SK-N-SH (cell line): ENCODE results near the gene ASB15. TPM values are rescaled to one million over a fixed set of nuclear protein-coding genes. Genes with fewer than 3 reads are reported as not detected.

Source experiments
- CTCF ChIA-PET: fragments of 300-600, 350-600 bp; formaldehyde crosslinking; extraction: SDS; loops from one replicate; lab custom pipeline; 2021; lab: Yijun Ruan, JAX
- POLR2A ChIA-PET: fragments of 350-600 bp; sonication (Branson Sonifier 250); formaldehyde crosslinking; extraction: SDS; loops from one replicate; lab custom pipeline; 2020; ENCODE audit warnings: antibody characterized with exemption, inconsistent platforms; lab: Yijun Ruan, JAX
- DNase-seq: peaks from one replicate; pipeline ENCODE4 v3.0.0; 2012
- H2AFZ ChIP-seq: fragments of 200-600 bp; sonication (generic); 2 replicates; pipeline ENCODE4 v1.8.1; 2016; ENCODE audit warnings: antibody characterized with exemption, mild to moderate bottlenecking, low read depth
- H3F3A ChIP-seq: fragments of 200-600 bp; sonication (generic); replicated peaks from 2 replicates; pipeline ENCODE3; 2016; ENCODE audit warnings: antibody characterized with exemption, mild to moderate bottlenecking; ENCODE audit not compliant: insufficient read depth
- H3K27ac ChIP-seq, 2 experiments: fragments of 200-500 bp in 1 of 2; fragments of 200-600 bp in 1 of 2; sonication (Bioruptor generic) in 1 of 2; sonication (generic), shearing (Covaris generic) in 1 of 2; 2 replicates each; pipeline versions ENCODE4 v1.5.1 to v1.6.1; 2014 to 2016; ENCODE audit warnings: low read depth in 2 of 2, inconsistent platforms in 1 of 2, low read length in 1 of 2, mild to moderate bottlenecking in 1 of 2, mixed read lengths in 1 of 2
- H3K27me3 ChIP-seq: fragments of 200-600 bp; sonication (generic), shearing (Covaris generic); 2 replicates; pipeline ENCODE4 v1.6.1; 2016; ENCODE audit warnings: mixed run types; ENCODE audit not compliant: insufficient read depth
- H3K36me3 ChIP-seq, 2 experiments: fragments of 200-500 bp in 1 of 2; fragments of 200-600 bp in 1 of 2; sonication (Bioruptor generic) in 1 of 2; sonication (generic) in 1 of 2; replicated peaks in 1 of 2; 2 replicates each; pipeline versions ENCODE3 to v1.5.1; 2014 to 2016; ENCODE audit warnings: low read length in 1 of 2, mild to moderate bottlenecking in 1 of 2; ENCODE audit not compliant: insufficient read depth in 2 of 2, control insufficient read depth in 1 of 2
- H3K4me1 ChIP-seq, 2 experiments: fragments of 200-500 bp in 1 of 2; fragments of 200-600 bp in 1 of 2; sonication (Bioruptor generic) in 1 of 2; sonication (generic), shearing (Covaris generic) in 1 of 2; 2 replicates each; pipeline versions ENCODE4 v1.5.1 to v1.6.1; 2014 to 2016; ENCODE audit warnings: low read depth in 1 of 2, low read length in 1 of 2, mixed run types in 1 of 2; ENCODE audit not compliant: insufficient read depth in 2 of 2, control insufficient read depth in 1 of 2
- H3K4me2 ChIP-seq: fragments of 200-600 bp; sonication (generic), shearing (Covaris generic); 2 replicates; pipeline ENCODE4 v1.6.1; 2017; ENCODE audit warnings: mixed run types
- H3K4me3 ChIP-seq, 2 experiments: fragments of 200-500 bp in 1 of 2; fragments of 200-600 bp in 1 of 2; sonication (Bioruptor generic) in 1 of 2; sonication (generic), shearing (Covaris generic) in 1 of 2; 2 replicates each; pipeline versions ENCODE4 v1.5.1 to v1.8.1; 2014 to 2016; ENCODE audit warnings: low read depth in 2 of 2, inconsistent platforms in 1 of 2, low read length in 1 of 2, mild to moderate bottlenecking in 1 of 2, mixed read lengths in 1 of 2, moderate library complexity in 1 of 2
- H3K79me2 ChIP-seq: fragments of 200-600 bp; sonication (generic); 2 replicates; pipeline ENCODE4 v1.8.1; 2017; ENCODE audit warnings: mild to moderate bottlenecking; ENCODE audit not compliant: insufficient read depth
- H3K9ac ChIP-seq: fragments of 200-600 bp; sonication (generic); 2 replicates; pipeline ENCODE4 v1.6.1; 2017; ENCODE audit warnings: mixed run types
- H3K9me2 ChIP-seq: fragments of 200-600 bp; sonication (generic); 2 replicates; pipeline ENCODE4 v1.6.1; 2017; ENCODE audit warnings: mixed run types
- H3K9me3 ChIP-seq: fragments of 200-600 bp; sonication (generic); 2 replicates; pipeline ENCODE4 v1.6.1; 2017; ENCODE audit warnings: mixed run types, mild to moderate bottlenecking, moderate library complexity
- H4K20me1 ChIP-seq: fragments of 200-600 bp; sonication (generic); 2 replicates; pipeline ENCODE4 v1.6.1; 2017; ENCODE audit warnings: mild to moderate bottlenecking, mixed run types; ENCODE audit not compliant: insufficient read depth
- ELF1 ChIP-seq: IDR thresholded peaks from 2 replicates; pipeline ENCODE4 v1.4.0; 2012
- FOXJ3 ChIP-seq: sonication (generic); formaldehyde crosslinking; IDR thresholded peaks from 2 replicates; pipeline ENCODE4 v1.5.1; 2020; ENCODE audit warnings: mild to moderate bottlenecking, missing genetic modification reagents
- JUND ChIP-seq: IDR thresholded peaks from 2 replicates; pipeline ENCODE4 v1.4.0; 2012
- MXI1 ChIP-seq: IDR thresholded peaks from 2 replicates; pipeline ENCODE4 v1.6.1; 2012; ENCODE audit warnings: mild to moderate bottlenecking, low read depth, low read length, improper control_type of control experiment
- RAD21 ChIP-seq: IDR thresholded peaks from 2 replicates; pipeline ENCODE4 v1.6.1; 2012; ENCODE audit warnings: mild to moderate bottlenecking, low read length
- RXRA ChIP-seq: IDR thresholded peaks from 2 replicates; pipeline ENCODE4 v1.4.0; 2012; ENCODE audit warnings: low read depth, mild to moderate bottlenecking, borderline replicate concordance
- SMC3 ChIP-seq: IDR thresholded peaks from 2 replicates; pipeline ENCODE4 v1.6.1; 2012; ENCODE audit warnings: low read depth, low read length, improper control_type of control experiment
- TAF1 ChIP-seq: IDR thresholded peaks from 2 replicates; pipeline ENCODE4 v1.6.1; 2012; ENCODE audit warnings: low read depth, mild to moderate bottlenecking, low read length, moderate library complexity, borderline replicate concordance
- TCF12 ChIP-seq: IDR thresholded peaks from 2 replicates; pipeline ENCODE4 v1.4.0; 2012
- TEAD4 ChIP-seq: IDR thresholded peaks from 2 replicates; pipeline ENCODE4 v1.4.0; 2012; ENCODE audit warnings: mild to moderate bottlenecking, borderline replicate concordance; ENCODE audit not compliant: insufficient read depth
- WGBS: methylation state at CpG from one replicate; pipeline ENCODE4 v1.1.6; 2017; ENCODE audit warnings: low lambda C conversion rate; 5-methylcytosine and 5-hydroxymethylcytosine counted together
- polyA plus RNA-seq, 3 experiments: library from polyadenylated mRNA; depleted of rRNA; stranded (reverse); fragments of >200 nt; gene quantifications; 2 replicates each; pipeline ENCODE4 v1.2.3, GENCODE V29; 2012
- TF ChIP-seq, protein P1 (sequence below): fragments of 200-600 bp; sonication (generic); IDR thresholded peaks from 2 replicates; pipeline ENCODE4 v1.6.1; 2017; ENCODE audit warnings: antibody characterized with exemption, mild to moderate bottlenecking, moderate library complexity
- TF ChIP-seq, protein P2 (sequence below): fragments of 150-350 bp; IDR thresholded peaks from 2 replicates; pipeline ENCODE4 v1.6.1; 2016; ENCODE audit warnings: mild to moderate bottlenecking, low read depth, low read length
- TF ChIP-seq, protein P3 (sequence below): fragments of 150-350 bp; IDR thresholded peaks from 2 replicates; pipeline ENCODE4 v1.6.1; 2017; ENCODE audit warnings: antibody characterized with exemption, low read length, low read depth, borderline replicate concordance

Gene ASB15
- polyA plus RNA-seq, 1 of the 3 experiments (the other 2 are of a cell fraction): not detected

DNA sequence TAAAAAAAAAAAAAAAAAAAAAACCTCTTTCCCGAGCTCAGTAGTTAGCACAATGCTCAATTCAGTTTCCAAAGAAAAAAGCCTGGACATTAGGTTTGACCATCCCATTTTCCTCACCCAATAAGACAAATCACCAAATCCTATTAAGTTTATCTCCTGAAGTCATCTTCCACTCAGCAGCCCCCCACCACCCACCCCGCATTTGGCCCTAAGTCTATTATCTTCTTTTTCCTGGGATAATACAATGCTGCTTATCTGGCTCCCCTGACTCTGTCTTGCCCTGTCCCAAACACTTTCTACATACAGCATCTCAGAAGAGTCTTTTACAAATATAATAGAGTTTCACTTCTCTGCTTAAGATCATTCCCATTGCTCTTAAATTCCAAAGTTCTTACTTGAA is 36.3 kb downstream of the ASB15 start:
- Histone ChIP-seq H3K79me2 (no peaks in the 10 kb centered on the region), H3K27me3 (no peaks in the 10 kb centered on the region), H3K27ac (no peak overlapping the region), H3F3A (peaks cover 16% of the 10 kb centered on the region), H4K20me1 (no peaks in the 10 kb centered on the region), H3K4me2 (no peak overlapping the region), H2AFZ (no peak overlapping the region), H3K9ac (no peak overlapping the region), H3K9me3 (no peaks in the 10 kb centered on the region), H3K36me3 (no peaks in the 10 kb centered on the region), H3K4me3 (no peak overlapping the region), H3K9me2 (no peaks in the 10 kb centered on the region), H3K4me1 (peaks cover 4% of the 10 kb centered on the region in 2 experiments; a peak in 2 of 4 replicates)
- TF ChIP-seq RXRA: no peak
- TF ChIP-seq, protein P1, sequence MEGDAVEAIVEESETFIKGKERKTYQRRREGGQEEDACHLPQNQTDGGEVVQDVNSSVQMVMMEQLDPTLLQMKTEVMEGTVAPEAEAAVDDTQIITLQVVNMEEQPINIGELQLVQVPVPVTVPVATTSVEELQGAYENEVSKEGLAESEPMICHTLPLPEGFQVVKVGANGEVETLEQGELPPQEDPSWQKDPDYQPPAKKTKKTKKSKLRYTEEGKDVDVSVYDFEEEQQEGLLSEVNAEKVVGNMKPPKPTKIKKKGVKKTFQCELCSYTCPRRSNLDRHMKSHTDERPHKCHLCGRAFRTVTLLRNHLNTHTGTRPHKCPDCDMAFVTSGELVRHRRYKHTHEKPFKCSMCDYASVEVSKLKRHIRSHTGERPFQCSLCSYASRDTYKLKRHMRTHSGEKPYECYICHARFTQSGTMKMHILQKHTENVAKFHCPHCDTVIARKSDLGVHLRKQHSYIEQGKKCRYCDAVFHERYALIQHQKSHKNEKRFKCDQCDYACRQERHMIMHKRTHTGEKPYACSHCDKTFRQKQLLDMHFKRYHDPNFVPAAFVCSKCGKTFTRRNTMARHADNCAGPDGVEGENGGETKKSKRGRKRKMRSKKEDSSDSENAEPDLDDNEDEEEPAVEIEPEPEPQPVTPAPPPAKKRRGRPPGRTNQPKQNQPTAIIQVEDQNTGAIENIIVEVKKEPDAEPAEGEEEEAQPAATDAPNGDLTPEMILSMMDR: no peak
- TF ChIP-seq, protein P2, sequence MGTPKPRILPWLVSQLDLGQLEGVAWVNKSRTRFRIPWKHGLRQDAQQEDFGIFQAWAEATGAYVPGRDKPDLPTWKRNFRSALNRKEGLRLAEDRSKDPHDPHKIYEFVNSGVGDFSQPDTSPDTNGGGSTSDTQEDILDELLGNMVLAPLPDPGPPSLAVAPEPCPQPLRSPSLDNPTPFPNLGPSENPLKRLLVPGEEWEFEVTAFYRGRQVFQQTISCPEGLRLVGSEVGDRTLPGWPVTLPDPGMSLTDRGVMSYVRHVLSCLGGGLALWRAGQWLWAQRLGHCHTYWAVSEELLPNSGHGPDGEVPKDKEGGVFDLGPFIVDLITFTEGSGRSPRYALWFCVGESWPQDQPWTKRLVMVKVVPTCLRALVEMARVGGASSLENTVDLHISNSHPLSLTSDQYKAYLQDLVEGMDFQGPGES: no peak
- TF ChIP-seq RAD21: no peak
- TF ChIP-seq, protein P3, sequence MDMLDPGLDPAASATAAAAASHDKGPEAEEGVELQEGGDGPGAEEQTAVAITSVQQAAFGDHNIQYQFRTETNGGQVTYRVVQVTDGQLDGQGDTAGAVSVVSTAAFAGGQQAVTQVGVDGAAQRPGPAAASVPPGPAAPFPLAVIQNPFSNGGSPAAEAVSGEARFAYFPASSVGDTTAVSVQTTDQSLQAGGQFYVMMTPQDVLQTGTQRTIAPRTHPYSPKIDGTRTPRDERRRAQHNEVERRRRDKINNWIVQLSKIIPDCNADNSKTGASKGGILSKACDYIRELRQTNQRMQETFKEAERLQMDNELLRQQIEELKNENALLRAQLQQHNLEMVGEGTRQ: no peak
- no peak for TF ChIP-seq MXI1
- TF ChIP-seq SMC3: no peak
- no peak for TF ChIP-seq TEAD4
- TF ChIP-seq ELF1: no peak
- DNase-seq: no peak
- POLR2A ChIA-PET: no interaction called here
- CTCF ChIA-PET: interaction anchor here (0.7 to 5.2 kb wide), 6 partner anchors 44 to 234 kb away, joined by 3 to 61 read pairs (median 4); partner anchors contain the start of gene NDUFA5
- 76% methylated on average over 2 of the region's 2 CpGs for WGBS

DNA sequence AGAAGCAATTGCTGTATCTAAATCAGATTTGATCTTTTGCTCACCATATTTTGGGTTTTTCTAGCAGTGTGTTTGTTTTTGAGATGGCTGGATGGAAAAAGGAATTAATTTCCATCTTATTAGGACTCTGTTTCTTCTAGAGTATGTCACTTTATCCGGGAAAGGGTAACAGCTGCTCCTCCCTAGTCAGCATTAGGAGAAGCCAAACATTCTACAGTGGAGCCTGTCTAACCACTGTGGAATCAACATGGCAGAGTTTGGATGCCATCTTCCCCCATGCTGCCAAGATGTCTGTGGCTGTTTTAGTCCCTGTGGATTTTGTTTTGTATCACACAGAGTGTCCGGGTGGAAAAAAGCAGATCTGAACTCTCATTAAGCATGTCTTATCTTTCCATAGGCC is 38.0 kb downstream of the ASB15 start:
- WGBS: 89% methylated on average over 2 of the region's 2 CpGs
- H3K27ac ChIP-seq: no peak overlapping the region; a peak in 1 of 4 replicates
- H3K4me1 ChIP-seq: peaks cover 14 to 18% of the 10 kb centered on the region in 2 experiments; a peak in 3 of 4 replicates
- H3K9ac ChIP-seq: no peak overlapping the region
- ChIA-PET CTCF (no interaction called here), POLR2A (no interaction called here)
- DNase-seq: no peak
- no peak for TF ChIP-seq JUND
- TF ChIP-seq, protein P2: no peak
- TF ChIP-seq TCF12: no peak
- TF ChIP-seq FOXJ3: no peak
- TF ChIP-seq TAF1: no peak
- H3K36me3 ChIP-seq: no peaks in the 10 kb centered on the region
- H3K79me2 ChIP-seq: no peaks in the 10 kb centered on the region
- no peaks in the 10 kb centered on the region for H3K9me3 ChIP-seq
- no peaks in the 10 kb centered on the region for H3K27me3 ChIP-seq
- no peaks in the 10 kb centered on the region for H3K9me2 ChIP-seq
- no peak overlapping the region for H3K4me2 ChIP-seq
- H2AFZ ChIP-seq: no peak overlapping the region
- H3K4me3 ChIP-seq: no peak overlapping the region
- no peaks in the 10 kb centered on the region for H4K20me1 ChIP-seq
- H3F3A ChIP-seq: peaks cover 4% of the 10 kb centered on the region
